Measurements from ENCODE around the gene CD46. TPM values are rescaled to one million over a fixed set of nuclear protein-coding genes. Genes with fewer than 3 reads are reported as not detected.
"Not testable (repeated sequence)": the region's sequence is repeated elsewhere in the genome, so short reads cannot be mapped to it uniquely, and the experiment has no call there.

CD46 gene
- total RNA-seq, 1 donor from 2014 or later = 97.3 TPM

DNA sequence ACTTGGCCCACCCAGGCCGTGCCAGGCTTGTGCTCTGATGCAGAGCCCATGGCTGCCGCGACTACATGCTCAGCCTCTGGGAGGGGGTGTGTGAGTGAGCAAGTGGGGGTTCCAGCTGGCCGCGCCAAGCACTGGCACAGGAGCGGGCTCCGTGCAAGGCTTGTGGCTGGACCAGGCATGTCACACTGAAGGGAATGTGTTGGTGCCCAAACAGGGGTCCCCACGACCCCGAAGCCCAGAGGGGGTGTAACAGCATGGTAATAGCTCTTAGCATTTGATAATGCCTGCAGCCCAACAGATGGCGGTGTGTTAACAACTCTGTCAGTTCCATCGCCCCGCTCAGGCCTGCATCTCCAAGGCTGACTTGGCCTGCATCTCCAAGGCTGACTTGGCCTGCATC lies 38.3 kb upstream of the CD46 start:
- DNase-seq (ENCODE audit: extremely low spot score, unreplicated experiment) = no peak

GRCh38 chr1:207719234-207719633 lies 32.6 kb upstream of the CD46 start:
- no peaks in the 10 kb centered on the region for H3K9me3 Mint-ChIP-seq (ENCODE audit: unreplicated experiment)
- no peak overlapping the region for H3K4me3 Mint-ChIP-seq (ENCODE audit: unreplicated experiment)
- no peak for TF ChIP-seq CTCF (IDR thresholded peaks at IDR 0.05)
- no peak overlapping the region for H3K27ac Mint-ChIP-seq (ENCODE audit: unreplicated experiment)
- H3K36me3 Mint-ChIP-seq (ENCODE audit: unreplicated experiment) = no peaks in the 10 kb centered on the region
- no peaks in the 10 kb centered on the region for H3K4me1 Mint-ChIP-seq (ENCODE audit: unreplicated experiment)
- H3K27me3 Mint-ChIP-seq (ENCODE audit: unreplicated experiment) = peaks cover 2% of the 10 kb centered on the region
- DNase-seq (ENCODE audit: extremely low spot score, unreplicated experiment) = no peak

More for the DNA sequence above, 38.3 kb upstream of the CD46 start:
- no peaks in the 10 kb centered on the region for H3K9me3 Mint-ChIP-seq (ENCODE audit: unreplicated experiment)
- no peaks in the 10 kb centered on the region for H3K36me3 Mint-ChIP-seq (ENCODE audit: unreplicated experiment)
- H3K27me3 Mint-ChIP-seq (ENCODE audit: unreplicated experiment) = peaks cover 6% of the 10 kb centered on the region
- H3K4me3 Mint-ChIP-seq (ENCODE audit: unreplicated experiment) = no peak overlapping the region
- TF ChIP-seq CTCF (IDR thresholded peaks at IDR 0.05) = no peak
- no peak overlapping the region for H3K27ac Mint-ChIP-seq (ENCODE audit: unreplicated experiment)
- no peaks in the 10 kb centered on the region for H3K4me1 Mint-ChIP-seq (ENCODE audit: unreplicated experiment)

DNA sequence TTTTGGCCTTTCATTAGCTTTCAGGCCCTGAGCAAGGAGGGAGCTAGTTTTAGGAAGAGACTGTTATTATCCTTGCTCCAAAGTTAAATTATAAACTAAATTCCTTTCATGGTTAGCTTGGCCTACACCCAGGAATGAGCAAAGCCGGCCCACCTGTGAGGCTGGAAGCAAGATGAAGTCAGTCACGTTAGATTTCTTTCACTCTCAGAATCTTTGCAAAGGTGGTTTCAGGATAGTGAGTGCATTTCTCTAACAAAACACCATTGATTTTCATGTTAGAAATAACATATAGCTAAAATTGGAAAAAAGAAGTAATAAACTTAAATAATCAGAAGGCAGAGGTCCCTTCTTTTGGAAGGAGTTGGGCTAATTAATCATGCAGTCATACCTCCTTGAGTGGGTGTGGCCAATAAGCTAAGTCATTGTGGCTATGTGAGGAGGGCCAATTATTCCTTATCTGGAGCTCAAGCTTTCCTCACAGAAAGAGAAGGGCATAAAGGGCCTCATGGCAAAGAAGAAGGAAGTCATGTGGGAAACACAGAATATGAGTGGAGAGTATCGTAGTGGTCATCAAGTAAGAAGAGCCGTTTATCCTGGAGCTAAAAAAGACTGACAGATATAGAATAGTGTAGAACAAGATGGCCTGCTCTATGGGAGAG lies 23.5 kb upstream of the CD46 start:
- H3K27me3 Mint-ChIP-seq (ENCODE audit: unreplicated experiment); H3K27ac Mint-ChIP-seq (ENCODE audit: unreplicated experiment); H3K4me3 Mint-ChIP-seq (ENCODE audit: unreplicated experiment); DNase-seq (ENCODE audit: extremely low spot score, unreplicated experiment); H3K9me3 Mint-ChIP-seq (ENCODE audit: unreplicated experiment); H3K36me3 Mint-ChIP-seq (ENCODE audit: unreplicated experiment); H3K4me1 Mint-ChIP-seq (ENCODE audit: unreplicated experiment): not testable (repeated sequence)

GRCh38 chr1:207737503-207738157 lies 14.2 kb upstream of the CD46 start:
- not testable (repeated sequence) for H3K27ac Mint-ChIP-seq (ENCODE audit: unreplicated experiment); H3K4me1 Mint-ChIP-seq (ENCODE audit: unreplicated experiment); H3K9me3 Mint-ChIP-seq (ENCODE audit: unreplicated experiment); H3K27me3 Mint-ChIP-seq (ENCODE audit: unreplicated experiment); H3K4me3 Mint-ChIP-seq (ENCODE audit: unreplicated experiment); H3K36me3 Mint-ChIP-seq (ENCODE audit: unreplicated experiment); DNase-seq (ENCODE audit: extremely low spot score, unreplicated experiment)

DNA sequence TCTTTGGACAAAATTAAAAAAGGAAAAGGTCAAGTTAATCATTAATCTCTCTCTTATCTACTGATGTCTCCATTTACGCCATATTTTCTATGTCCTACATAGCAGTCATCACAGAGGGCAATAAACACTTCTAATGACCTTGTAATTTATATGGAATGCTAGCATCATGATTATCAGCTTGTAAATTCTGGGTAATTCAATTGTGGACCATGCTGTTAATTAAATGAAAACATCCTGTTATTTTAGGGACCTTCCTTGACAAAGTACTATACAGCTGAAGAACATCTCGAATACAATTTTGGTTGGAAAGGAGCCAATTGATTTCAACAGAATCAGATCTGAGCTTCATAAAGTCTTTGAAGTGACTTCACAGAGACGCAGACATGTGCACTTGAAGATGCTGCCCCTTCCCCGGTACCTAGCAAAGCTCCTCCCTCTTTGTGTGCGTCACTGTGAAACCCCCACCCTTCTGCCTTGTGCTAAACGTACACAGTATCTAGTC lies 13.6 kb upstream of the CD46 start:
- not testable (repeated sequence) for DNase-seq (ENCODE audit: extremely low spot score, unreplicated experiment); H3K27ac Mint-ChIP-seq (ENCODE audit: unreplicated experiment); H3K4me1 Mint-ChIP-seq (ENCODE audit: unreplicated experiment); H3K36me3 Mint-ChIP-seq (ENCODE audit: unreplicated experiment); H3K9me3 Mint-ChIP-seq (ENCODE audit: unreplicated experiment); H3K4me3 Mint-ChIP-seq (ENCODE audit: unreplicated experiment); H3K27me3 Mint-ChIP-seq (ENCODE audit: unreplicated experiment)

- Mint-ChIP-seq H3K27me3 (ENCODE audit: unreplicated experiment) (no peaks in the 10 kb centered on the region), H3K27ac (ENCODE audit: unreplicated experiment) (no peak overlapping the region), H3K4me1 (ENCODE audit: unreplicated experiment) (no peaks in the 10 kb centered on the region), H3K4me3 (ENCODE audit: unreplicated experiment) (no peak overlapping the region), H3K9me3 (ENCODE audit: unreplicated experiment) (no peaks in the 10 kb centered on the region), H3K36me3 (ENCODE audit: unreplicated experiment) (no peaks in the 10 kb centered on the region)
- no peak for DNase-seq (ENCODE audit: extremely low spot score, unreplicated experiment)
- no peak for TF ChIP-seq CTCF (IDR thresholded peaks at IDR 0.05)
These were observed 11.6 kb upstream of the CD46 start for GRCh38 chr1:207740207-207740606.
